Measurements from ENCODE around the gene DNAJC22. TPM values are rescaled to one million over a fixed set of nuclear protein-coding genes. Genes with fewer than 3 reads are reported as not detected.

DNAJC22 gene
- total and polyA plus RNA-seq, 2 donors (not counting 1 experiment from before 2014, with no cell fraction given): 2.4 to 4.8 TPM

DNA sequence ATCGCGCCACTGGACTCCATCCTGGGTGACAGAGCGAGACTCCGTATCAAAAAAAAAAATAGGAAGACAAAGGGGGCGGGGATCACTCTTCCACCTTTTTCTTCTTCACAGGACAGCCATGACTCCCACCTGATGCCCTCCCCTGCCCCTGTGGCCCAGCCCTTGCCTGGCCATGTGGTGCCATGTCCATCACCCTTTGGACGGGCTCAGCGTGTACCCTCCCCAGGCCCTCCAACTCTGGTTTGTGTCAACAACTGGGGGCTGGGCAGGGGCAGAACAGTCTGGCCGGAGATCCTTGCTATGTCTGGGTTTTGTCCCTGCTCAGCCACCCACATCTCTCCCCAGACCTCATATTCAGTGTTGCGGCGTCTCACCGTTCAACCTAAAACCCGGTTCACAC, 17.9 kb upstream of the DNAJC22 start:
- Histone ChIP-seq H3K36me3 (ENCODE audit: control insufficient read depth, insufficient read depth, low read length) (peaks cover 11% of the 10 kb centered on the region), H3K4me1 (ENCODE audit: control insufficient read depth, extremely low read depth, insufficient read depth, low read length) (no peaks in the 10 kb centered on the region), H3K4me2 (ENCODE audit: extremely low read depth, insufficient read depth, low read length) (no peak overlapping the region), H3K27me3 (ENCODE audit: control insufficient read depth, insufficient read depth, low read length) (no peaks in the 10 kb centered on the region), H3K9me3 (ENCODE audit: control insufficient read depth, insufficient read depth, low read depth, low read length) (no peaks in the 10 kb centered on the region), H2AFZ (ENCODE audit: low read length) (no peak overlapping the region), H3K9ac (ENCODE audit: insufficient read depth, low read length) (no peak overlapping the region), H3K4me3 (replicated peaks in 1 of 4; ENCODE audit: control extremely low read depth in 1 of 4, insufficient read depth in 1 of 4, low read depth in 3 of 4, low read length in 4 of 4) (no peak overlapping the region), H4K20me1 (ENCODE audit: control insufficient read depth, extremely low read depth, insufficient read depth, low read length) (no peaks in the 10 kb centered on the region), H3K79me2 (ENCODE audit: control insufficient read depth, insufficient read depth, low read length) (peaks cover 6% of the 10 kb centered on the region), H3K27ac (ENCODE audit: insufficient read depth, low read length) (no peak overlapping the region)
- TF ChIP-seq EZH2 (IDR thresholded peaks at IDR 0.05; ENCODE audit: low read length, missing control alignments) (no peak), CTCF (conservative IDR thresholded peaks at IDR 0.05 in 1 of 2, IDR thresholded peaks at IDR 0.05 in 1 of 2; ENCODE audit: low read depth in 1 of 2, low read length in 2 of 2) (no peak)
- no peak for DNase-seq (ENCODE audit: low read depth in 2 of 2)

- no peak overlapping the region for H3K4me2 ChIP-seq (ENCODE audit: extremely low read depth, insufficient read depth, low read length)
- H2AFZ ChIP-seq (ENCODE audit: low read length): no peak overlapping the region
- no peaks in the 10 kb centered on the region for H3K9me3 ChIP-seq (ENCODE audit: control insufficient read depth, insufficient read depth, low read depth, low read length)
- no peaks in the 10 kb centered on the region for H4K20me1 ChIP-seq (ENCODE audit: control insufficient read depth, extremely low read depth, insufficient read depth, low read length)
- DNase-seq (ENCODE audit: low read depth in 2 of 2): no peak
- no peak for TF ChIP-seq EZH2 (IDR thresholded peaks at IDR 0.05; ENCODE audit: low read length, missing control alignments)
- no peak for TF ChIP-seq CTCF (conservative IDR thresholded peaks at IDR 0.05 in 1 of 2, IDR thresholded peaks at IDR 0.05 in 1 of 2; ENCODE audit: low read depth in 1 of 2, low read length in 2 of 2)
- H3K27ac ChIP-seq (ENCODE audit: insufficient read depth, low read length): no peak overlapping the region
- H3K4me1 ChIP-seq (ENCODE audit: control insufficient read depth, extremely low read depth, insufficient read depth, low read length): no peaks in the 10 kb centered on the region
- no peak overlapping the region for H3K4me3 ChIP-seq (replicated peaks in 1 of 4; ENCODE audit: control extremely low read depth in 1 of 4, insufficient read depth in 1 of 4, low read depth in 3 of 4, low read length in 4 of 4)
- H3K9ac ChIP-seq (ENCODE audit: insufficient read depth, low read length): no peak overlapping the region
- H3K79me2 ChIP-seq (ENCODE audit: control insufficient read depth, insufficient read depth, low read length): no peaks in the 10 kb centered on the region
- peaks cover 11% of the 10 kb centered on the region for H3K36me3 ChIP-seq (ENCODE audit: control insufficient read depth, insufficient read depth, low read length)
- H3K27me3 ChIP-seq (ENCODE audit: control insufficient read depth, insufficient read depth, low read length): peaks cover 4% of the 10 kb centered on the region
Measured at GRCh38 chr12:49330032-49330619, 16.6 kb upstream of the DNAJC22 start.

- no peak for DNase-seq (ENCODE audit: low read depth in 2 of 2)
- TF ChIP-seq CTCF (conservative IDR thresholded peaks at IDR 0.05 in 1 of 2, IDR thresholded peaks at IDR 0.05 in 1 of 2; ENCODE audit: low read depth in 1 of 2, low read length in 2 of 2) (no peak), EZH2 (IDR thresholded peaks at IDR 0.05; ENCODE audit: low read length, missing control alignments) (no peak)
- Histone ChIP-seq H3K4me2 (ENCODE audit: extremely low read depth, insufficient read depth, low read length) (no peak overlapping the region), H3K9ac (ENCODE audit: insufficient read depth, low read length) (no peak overlapping the region), H3K4me3 (replicated peaks in 1 of 4; ENCODE audit: control extremely low read depth in 1 of 4, insufficient read depth in 1 of 4, low read depth in 3 of 4, low read length in 4 of 4) (no peak overlapping the region), H3K36me3 (ENCODE audit: control insufficient read depth, insufficient read depth, low read length) (peaks cover 11% of the 10 kb centered on the region), H2AFZ (ENCODE audit: low read length) (no peak overlapping the region), H3K79me2 (ENCODE audit: control insufficient read depth, insufficient read depth, low read length) (no peaks in the 10 kb centered on the region), H3K27ac (ENCODE audit: insufficient read depth, low read length) (no peak overlapping the region), H4K20me1 (ENCODE audit: control insufficient read depth, extremely low read depth, insufficient read depth, low read length) (no peaks in the 10 kb centered on the region), H3K27me3 (ENCODE audit: control insufficient read depth, insufficient read depth, low read length) (peaks cover 10% of the 10 kb centered on the region), H3K4me1 (ENCODE audit: control insufficient read depth, extremely low read depth, insufficient read depth, low read length) (no peaks in the 10 kb centered on the region), H3K9me3 (ENCODE audit: control insufficient read depth, insufficient read depth, low read depth, low read length) (no peaks in the 10 kb centered on the region)
Measured at GRCh38 chr12:49330631-49331379, 15.9 kb upstream of the DNAJC22 start.

Data from fibroblast of lung (primary cell).